Mesenchymal stem cell (in vitro differentiated cells and primary cell): ENCODE measurements around the gene MAP4.

ENCODE experiments used
- DNase-seq: peaks from one replicate; pipeline ENCODE4 v3.0.0-alpha.2; 2013
- H2AFZ ChIP-seq: one replicate; pipeline ENCODE4 v1.6.1; 2013; ENCODE audit warnings: low read depth, mild to moderate bottlenecking, control low read depth, inconsistent platforms, low read length, moderate library complexity
- H2AK5ac ChIP-seq: 2 replicates; pipeline ENCODE4 v1.6.1; 2013; ENCODE audit warnings: low read length, moderate library complexity, mild to moderate bottlenecking, inconsistent platforms; ENCODE audit not compliant: severe bottlenecking
- H2BK120ac ChIP-seq: one replicate; pipeline ENCODE4 v1.6.1; 2013; ENCODE audit warnings: low read depth, mild to moderate bottlenecking, inconsistent platforms, low read length, moderate library complexity
- H2BK12ac ChIP-seq, 2 experiments: one replicate each; pipeline ENCODE4 v1.6.1; 2013; ENCODE audit warnings: inconsistent platforms in 2 of 2, low read length in 2 of 2, mild to moderate bottlenecking in 2 of 2, moderate library complexity in 2 of 2, control low read depth in 1 of 2
- H2BK15ac ChIP-seq: one replicate; pipeline ENCODE4 v1.6.1; 2013; ENCODE audit warnings: mild to moderate bottlenecking, low read depth, inconsistent platforms; ENCODE audit not compliant: poor library complexity, severe bottlenecking
- H2BK5ac ChIP-seq: 2 replicates; pipeline ENCODE4 v1.6.1; 2013; ENCODE audit warnings: low read depth, mild to moderate bottlenecking, low read length, control low read depth, inconsistent platforms; ENCODE audit not compliant: poor library complexity, severe bottlenecking
- H3K14ac ChIP-seq, 2 experiments: one replicate each; pipeline ENCODE4 v1.6.1; 2013; ENCODE audit warnings: inconsistent platforms in 2 of 2, low read length in 2 of 2, control low read depth in 1 of 2, mild to moderate bottlenecking in 1 of 2, moderate library complexity in 1 of 2
- H3K18ac ChIP-seq, 2 experiments: one replicate each; pipeline ENCODE4 v1.6.1; 2013; ENCODE audit warnings: inconsistent platforms in 2 of 2, low read length in 2 of 2, control low read depth in 1 of 2, low read depth in 1 of 2, mild to moderate bottlenecking in 1 of 2
- H3K23ac ChIP-seq, 2 experiments: one replicate each; pipeline ENCODE4 v1.6.1; 2013; ENCODE audit warnings: inconsistent platforms in 2 of 2, low read length in 2 of 2, mild to moderate bottlenecking in 2 of 2, moderate library complexity in 2 of 2, control low read depth in 1 of 2
- H3K27ac ChIP-seq: 2 replicates; pipeline ENCODE4 v1.5.1; 2013; ENCODE audit warnings: mild to moderate bottlenecking, moderate library complexity, low read length, control low read depth, inconsistent platforms; ENCODE audit not compliant: poor library complexity, severe bottlenecking
- H3K27me3 ChIP-seq, 2 experiments: 2 replicates each; pipeline versions ENCODE4 v1.6.1 to v1.7.0; 2013; ENCODE audit warnings: low read length in 2 of 2, mild to moderate bottlenecking in 2 of 2, moderate library complexity in 2 of 2, control low read depth in 1 of 2, inconsistent platforms in 1 of 2; ENCODE audit not compliant: control insufficient read depth in 1 of 2, insufficient read depth in 1 of 2
- H3K36me3 ChIP-seq, 2 experiments: 2 replicates each; pipeline versions ENCODE4 v1.6.1 to v1.7.0; 2013; ENCODE audit warnings: low read length in 2 of 2, control low read depth in 1 of 2, inconsistent platforms in 1 of 2, low read depth in 1 of 2, mild to moderate bottlenecking in 1 of 2; ENCODE audit not compliant: insufficient read depth in 2 of 2, control insufficient read depth in 1 of 2
- H3K4ac ChIP-seq, 2 experiments: one replicate each; pipeline ENCODE4 v1.6.1; 2013; ENCODE audit warnings: inconsistent platforms in 2 of 2, low read length in 2 of 2, mild to moderate bottlenecking in 2 of 2, moderate library complexity in 2 of 2, control low read depth in 1 of 2, low read depth in 1 of 2
- H3K4me1 ChIP-seq: 2 replicates; pipeline ENCODE4 v1.6.1; 2013; ENCODE audit warnings: low read depth, low read length, control low read depth; ENCODE audit not compliant: control insufficient read depth, insufficient read depth
- H3K4me2 ChIP-seq: 2 replicates; pipeline ENCODE4 v1.6.1; 2013; ENCODE audit warnings: low read length, mild to moderate bottlenecking, inconsistent platforms; ENCODE audit not compliant: poor library complexity, severe bottlenecking
- H3K4me3 ChIP-seq, 2 experiments: 2 replicates each; pipeline versions ENCODE4 v1.5.1 to v1.7.0; 2013; ENCODE audit warnings: low read length in 2 of 2, mild to moderate bottlenecking in 2 of 2, control low read depth in 1 of 2, low read depth in 1 of 2; ENCODE audit not compliant: insufficient read depth in 1 of 2
- H3K79me1 ChIP-seq: replicated peaks from 2 replicates; pipeline ENCODE4 v1.6.1; 2013; ENCODE audit warnings: mild to moderate bottlenecking, control low read depth, low read length, inconsistent platforms; ENCODE audit not compliant: poor library complexity, severe bottlenecking
- H3K9ac ChIP-seq: 2 replicates; pipeline ENCODE4 v1.7.0; 2013; ENCODE audit warnings: mild to moderate bottlenecking, low read length, moderate library complexity
- H3K9me3 ChIP-seq: 2 replicates; pipeline ENCODE4 v1.7.0; 2013; ENCODE audit warnings: mild to moderate bottlenecking, low read length; ENCODE audit not compliant: control insufficient read depth
- H4K8ac ChIP-seq: one replicate; pipeline ENCODE4 v1.6.1; 2013; ENCODE audit warnings: inconsistent platforms, mild to moderate bottlenecking, low read length, moderate library complexity
- H4K91ac ChIP-seq: one replicate; pipeline ENCODE4 v1.6.1; 2013; ENCODE audit warnings: mild to moderate bottlenecking, low read length, inconsistent platforms
- WGBS: methylation state at CpG from one replicate; pipeline ENCODE4 v1.1.7; 2013; ENCODE audit warnings: mixed read lengths; 5-methylcytosine and 5-hydroxymethylcytosine counted together

The MAP4 gene

GRCh38 chr3:47916696-47917095, 99.5 kb downstream of the MAP4 start:
- H3K9me3 ChIP-seq = no peaks in the 10 kb centered on the region
- peaks cover 40 to 83% of the 10 kb centered on the region in 2 experiments for H3K36me3 ChIP-seq
- no peak overlapping the region for H3K23ac ChIP-seq
- H2BK15ac ChIP-seq = no peak overlapping the region
- no peak overlapping the region for H2BK120ac ChIP-seq
- no peak overlapping the region for H3K4me3 ChIP-seq
- H2BK5ac ChIP-seq = no peak overlapping the region
- no peak overlapping the region for H3K9ac ChIP-seq
- DNase-seq = no peak
- H3K18ac ChIP-seq = no peak overlapping the region
- no peak overlapping the region for H2AFZ ChIP-seq
- H4K91ac ChIP-seq = no peak overlapping the region
- no peaks in the 10 kb centered on the region for H3K27me3 ChIP-seq
- H3K4me2 ChIP-seq = no peak overlapping the region
- no peak overlapping the region for H4K8ac ChIP-seq
- 92% methylated on average over 2 of the region's 2 CpGs for WGBS
- H3K79me1 ChIP-seq = peaks cover 28% of the 10 kb centered on the region
- no peak overlapping the region for H2BK12ac ChIP-seq
- no peak overlapping the region for H2AK5ac ChIP-seq
- no peak overlapping the region for H3K4ac ChIP-seq
- H3K27ac ChIP-seq = no peak overlapping the region
- no peak overlapping the region for H3K14ac ChIP-seq
- H3K4me1 ChIP-seq = peaks cover 2% of the 10 kb centered on the region

- Histone ChIP-seq H4K8ac (no peak overlapping the region), H3K4me3 (no peak overlapping the region), H3K4ac (no peak overlapping the region), H3K23ac (no peak overlapping the region), H3K4me2 (no peak overlapping the region), H2AFZ (no peak overlapping the region), H3K79me1 (peaks cover 28% of the 10 kb centered on the region), H4K91ac (no peak overlapping the region), H2BK120ac (no peak overlapping the region), H3K4me1 (peaks cover 2% of the 10 kb centered on the region), H3K27ac (no peak overlapping the region), H3K36me3 (peaks cover 40 to 80% of the 10 kb centered on the region in 2 experiments), H3K14ac (no peak overlapping the region), H3K18ac (no peak overlapping the region), H2BK15ac (no peak overlapping the region), H3K9me3 (no peaks in the 10 kb centered on the region), H2AK5ac (no peak overlapping the region), H3K27me3 (no peaks in the 10 kb centered on the region), H2BK5ac (no peak overlapping the region), H2BK12ac (no peak overlapping the region), H3K9ac (no peak overlapping the region)
- WGBS = 94% methylated on average over 5 of the region's 5 CpGs
- no peak for DNase-seq
These were observed 100.0 kb downstream of the MAP4 start for GRCh38 chr3:47916201-47916600.

DNA sequence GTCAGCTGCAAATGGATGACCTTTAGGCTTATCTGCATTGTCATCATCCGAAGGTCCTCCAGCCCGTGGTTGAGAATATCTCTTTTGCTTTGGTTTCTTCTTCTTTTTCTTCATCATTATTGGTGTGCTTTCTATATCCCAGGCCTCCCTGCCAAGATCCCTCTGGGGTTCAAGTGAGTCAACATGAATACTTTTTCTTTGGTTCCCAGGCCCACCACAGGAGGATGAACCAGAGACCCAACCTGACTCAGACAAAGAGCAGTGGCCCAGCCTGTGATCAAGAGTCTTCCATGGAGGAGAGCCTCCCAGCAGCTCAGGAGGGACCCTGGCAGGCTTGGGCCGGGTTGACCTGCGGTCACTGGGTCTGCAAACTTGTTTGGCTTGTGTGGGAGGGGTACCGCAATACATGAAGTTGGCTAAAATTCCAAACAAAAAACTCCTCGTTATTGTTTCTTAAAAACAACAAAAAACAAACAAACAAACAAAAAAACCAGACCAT, 104.2 kb downstream of the MAP4 start:
- no peak overlapping the region for H2BK12ac ChIP-seq
- peak overlapping the region in 1 of 2 experiments; percentile 12 for H3K14ac ChIP-seq
- no peaks in the 10 kb centered on the region for H3K9me3 ChIP-seq
- H3K4me3 ChIP-seq = no peak overlapping the region
- DNase-seq = no peak
- H3K4me2 ChIP-seq = no peak overlapping the region
- H4K8ac ChIP-seq = no peak overlapping the region
- WGBS = 100% methylated on average over 5 of the region's 6 CpGs
- no peak overlapping the region for H3K4ac ChIP-seq
- no peaks in the 10 kb centered on the region for H3K27me3 ChIP-seq
- H3K36me3 ChIP-seq = peaks cover 19 to 77% of the 10 kb centered on the region in 2 experiments
- H4K91ac ChIP-seq = no peak overlapping the region
- H3K9ac ChIP-seq = no peak overlapping the region
- H3K18ac ChIP-seq = peak overlapping the region in 1 of 2 experiments; percentile 30
- H2BK15ac ChIP-seq = no peak overlapping the region
- H3K27ac ChIP-seq = no peak overlapping the region
- no peak overlapping the region for H2AK5ac ChIP-seq
- no peak overlapping the region for H2BK5ac ChIP-seq
- no peak overlapping the region for H3K23ac ChIP-seq
- H3K79me1 ChIP-seq = peaks cover 26% of the 10 kb centered on the region
- peaks cover 7% of the 10 kb centered on the region for H3K4me1 ChIP-seq
- H2BK120ac ChIP-seq = no peak overlapping the region
- H2AFZ ChIP-seq = no peak overlapping the region

DNA sequence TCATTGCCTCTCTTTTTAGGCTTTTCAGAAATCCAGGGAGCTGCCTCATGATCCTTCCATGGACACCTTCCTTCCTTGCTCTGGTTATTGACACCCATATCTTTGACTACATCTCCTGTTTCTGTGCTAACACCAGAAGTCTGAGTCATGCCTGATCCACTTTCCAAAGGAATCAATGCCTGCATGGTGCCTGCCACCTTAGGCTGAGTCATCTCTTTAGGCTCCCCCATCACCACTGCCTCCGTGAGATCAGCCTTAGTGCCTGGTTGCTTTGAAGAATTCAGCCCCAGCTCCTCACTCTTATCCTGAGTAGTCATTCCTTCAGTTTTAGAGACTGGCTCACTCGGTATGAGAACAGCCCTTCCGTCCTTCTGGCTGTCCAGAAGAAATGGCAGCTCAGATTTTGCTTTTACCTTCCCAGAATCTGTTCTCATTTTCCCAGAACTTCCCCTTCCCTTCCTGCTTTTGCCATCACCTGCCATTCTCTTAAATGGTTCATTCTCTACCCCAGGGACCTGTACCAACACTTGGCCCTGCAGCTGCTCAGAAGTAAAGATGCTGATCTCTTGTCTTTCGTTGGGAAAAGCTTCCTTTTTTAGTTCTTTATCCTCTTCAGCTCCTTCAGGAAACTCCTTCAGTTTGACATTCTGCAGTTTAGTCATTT, 105.3 kb downstream of the MAP4 start:
- Histone ChIP-seq H3K4me1 (peaks cover 7% of the 10 kb centered on the region), H4K8ac (no peak overlapping the region), H2BK120ac (no peak overlapping the region), H4K91ac (no peak overlapping the region), H3K4me2 (peak overlapping the region; percentile 31), H3K14ac (no peak overlapping the region), H2BK15ac (no peak overlapping the region), H2BK12ac (no peak overlapping the region), H3K4me3 (no peak overlapping the region), H3K9me3 (no peaks in the 10 kb centered on the region), H3K79me1 (peaks cover 21% of the 10 kb centered on the region), H3K4ac (no peak overlapping the region), H2AFZ (no peak overlapping the region), H3K18ac (no peak overlapping the region), H2BK5ac (no peak overlapping the region), H3K9ac (no peak overlapping the region), H3K23ac (no peak overlapping the region), H3K27me3 (no peaks in the 10 kb centered on the region), H3K27ac (peak overlapping the region; percentile 75), H3K36me3 (peaks cover 13 to 74% of the 10 kb centered on the region in 2 experiments), H2AK5ac (peak overlapping the region; percentile 23)
- WGBS = 32% methylated on average over 4 of the region's 4 CpGs
- DNase-seq = peak; percentile 91
